ENCODE data around the gene RRAD.

The RRAD gene

DNA sequence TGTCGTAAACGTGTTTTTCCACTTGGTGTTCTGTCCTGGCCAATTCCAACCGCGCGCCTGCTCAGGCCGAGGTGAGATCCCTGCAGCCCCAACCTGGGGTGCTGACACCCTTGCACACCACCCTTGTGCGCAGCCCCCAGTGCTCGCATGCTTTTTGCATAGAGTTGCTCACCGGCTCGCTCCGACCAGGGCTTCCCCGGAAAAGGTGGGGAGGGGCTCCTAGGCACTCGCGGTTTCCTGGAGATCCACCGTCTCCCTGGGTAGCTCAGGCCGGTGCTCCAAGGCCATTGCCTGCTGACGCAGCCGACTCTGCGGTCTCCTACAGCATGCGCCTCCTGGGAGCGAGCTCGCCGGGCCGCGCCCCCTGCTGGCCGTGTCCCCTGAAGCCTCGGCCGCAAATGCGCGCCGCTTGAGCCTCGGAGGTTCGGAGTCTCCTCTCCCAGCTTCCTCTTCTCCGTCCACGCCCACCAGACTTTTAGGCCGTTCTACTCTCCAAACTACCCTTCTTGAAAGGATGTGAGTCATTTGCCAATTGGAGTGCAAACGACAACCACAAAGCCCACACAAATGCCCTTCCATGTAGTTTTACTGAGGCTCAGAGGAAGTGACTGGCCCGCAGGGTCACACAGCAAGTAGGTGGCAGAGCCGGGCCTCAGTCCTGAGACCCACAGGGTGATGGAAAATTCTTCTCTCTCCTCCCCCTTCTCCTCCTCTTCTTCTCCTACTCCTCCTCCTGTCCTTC, 52.2 kb downstream of the RRAD start (continued):
- TF ChIP-seq, protein P1, sequence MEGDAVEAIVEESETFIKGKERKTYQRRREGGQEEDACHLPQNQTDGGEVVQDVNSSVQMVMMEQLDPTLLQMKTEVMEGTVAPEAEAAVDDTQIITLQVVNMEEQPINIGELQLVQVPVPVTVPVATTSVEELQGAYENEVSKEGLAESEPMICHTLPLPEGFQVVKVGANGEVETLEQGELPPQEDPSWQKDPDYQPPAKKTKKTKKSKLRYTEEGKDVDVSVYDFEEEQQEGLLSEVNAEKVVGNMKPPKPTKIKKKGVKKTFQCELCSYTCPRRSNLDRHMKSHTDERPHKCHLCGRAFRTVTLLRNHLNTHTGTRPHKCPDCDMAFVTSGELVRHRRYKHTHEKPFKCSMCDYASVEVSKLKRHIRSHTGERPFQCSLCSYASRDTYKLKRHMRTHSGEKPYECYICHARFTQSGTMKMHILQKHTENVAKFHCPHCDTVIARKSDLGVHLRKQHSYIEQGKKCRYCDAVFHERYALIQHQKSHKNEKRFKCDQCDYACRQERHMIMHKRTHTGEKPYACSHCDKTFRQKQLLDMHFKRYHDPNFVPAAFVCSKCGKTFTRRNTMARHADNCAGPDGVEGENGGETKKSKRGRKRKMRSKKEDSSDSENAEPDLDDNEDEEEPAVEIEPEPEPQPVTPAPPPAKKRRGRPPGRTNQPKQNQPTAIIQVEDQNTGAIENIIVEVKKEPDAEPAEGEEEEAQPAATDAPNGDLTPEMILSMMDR (tag by site-specific recombination; IDR thresholded peaks at IDR 0.05), result peak; percentile 98
- TF ChIP-seq ZNF843 (tag by site-specific recombination; IDR thresholded peaks at IDR 0.05) (peak; percentile 43; the same call in 1 of the 2 replicates), ZNF391 (tag by site-specific recombination; IDR thresholded peaks at IDR 0.05; ENCODE audit: borderline replicate concordance, low read depth) (no peak), ZNF777 (tag by site-specific recombination; IDR thresholded peaks at IDR 0.05; ENCODE audit: borderline replicate concordance) (no peak), ZNF837 (tag by site-specific recombination; IDR thresholded peaks at IDR 0.05) (no peak), ZNF596 (tag by site-specific recombination; IDR thresholded peaks at IDR 0.05) (no peak), ZNF785 (tag by site-specific recombination; IDR thresholded peaks at IDR 0.05) (no peak), BCL11B (tag by site-specific recombination; IDR thresholded peaks at IDR 0.05; ENCODE audit: low read depth) (no peak), ZNF133 (tag by site-specific recombination; IDR thresholded peaks at IDR 0.05) (no peak), ZNF416 (tag by site-specific recombination; IDR thresholded peaks at IDR 0.05) (no peak), ZNF138 (tag by site-specific recombination; IDR thresholded peaks at IDR 0.05; ENCODE audit: borderline replicate concordance) (no peak), ZNF792 (tag by site-specific recombination; IDR thresholded peaks at IDR 0.05) (no peak), ZNF223 (tag by site-specific recombination; IDR thresholded peaks at IDR 0.05) (no peak), ZNF121 (tag by site-specific recombination; IDR thresholded peaks at IDR 0.05) (no peak), ZFP41 (tag by site-specific recombination; IDR thresholded peaks at IDR 0.05; ENCODE audit: borderline replicate concordance) (no peak), ZNF707 (tag by site-specific recombination; IDR thresholded peaks at IDR 0.05) (no peak), ZIC2 (tag by site-specific recombination; IDR thresholded peaks at IDR 0.05) (peak; percentile 76), ZBTB1 (tag by site-specific recombination; IDR thresholded peaks at IDR 0.05) (no peak), GLIS1 (tag by site-specific recombination; IDR thresholded peaks at IDR 0.05) (peak; percentile 54; the same call in 1 of the 2 replicates), SP2 (tag by site-specific recombination; IDR thresholded peaks at IDR 0.05) (peak; percentile 74), GLI4 (tag by site-specific recombination; IDR thresholded peaks at IDR 0.05) (no peak), ZNF747 (tag by site-specific recombination; IDR thresholded peaks at IDR 0.05) (no peak), ZNF433 (tag by site-specific recombination; IDR thresholded peaks at IDR 0.05; ENCODE audit: low read depth) (no peak), ZNF473 (tag by site-specific recombination; IDR thresholded peaks at IDR 0.05) (no peak), ZNF114 (tag by site-specific recombination; IDR thresholded peaks at IDR 0.05) (no peak), PBX3 (CRISPR knock-in tag; IDR thresholded peaks at IDR 0.05) (no peak), ZBTB21 (tag by site-specific recombination; IDR thresholded peaks at IDR 0.05) (0 out of 2 replicates have a peak, but pooled peaks have one; percentile 20), HOXC10 (CRISPR knock-in tag; IDR thresholded peaks at IDR 0.05) (no peak), HOXD13 (CRISPR knock-in tag; IDR thresholded peaks at IDR 0.05; ENCODE audit: borderline replicate concordance) (no peak), ZSCAN16 (tag by site-specific recombination; IDR thresholded peaks at IDR 0.05) (no peak), GFI1B (tag by site-specific recombination; IDR thresholded peaks at IDR 0.05) (no peak), ZBTB7A (tag by site-specific recombination; IDR thresholded peaks at IDR 0.05; ENCODE audit: low read depth) (no peak)
- TF ChIP-seq, protein P2, sequence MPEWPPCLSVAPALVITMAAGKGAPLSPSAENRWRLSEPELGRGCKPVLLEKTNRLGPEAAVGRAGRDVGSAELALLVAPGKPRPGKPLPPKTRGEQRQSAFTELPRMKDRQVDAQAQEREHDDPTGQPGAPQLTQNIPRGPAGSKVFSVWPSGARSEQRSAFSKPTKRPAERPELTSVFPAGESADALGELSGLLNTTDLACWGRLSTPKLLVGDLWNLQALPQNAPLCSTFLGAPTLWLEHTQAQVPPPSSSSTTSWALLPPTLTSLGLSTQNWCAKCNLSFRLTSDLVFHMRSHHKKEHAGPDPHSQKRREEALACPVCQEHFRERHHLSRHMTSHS (tag by site-specific recombination; IDR thresholded peaks at IDR 0.05), result no peak
- TF ChIP-seq, protein P3, sequence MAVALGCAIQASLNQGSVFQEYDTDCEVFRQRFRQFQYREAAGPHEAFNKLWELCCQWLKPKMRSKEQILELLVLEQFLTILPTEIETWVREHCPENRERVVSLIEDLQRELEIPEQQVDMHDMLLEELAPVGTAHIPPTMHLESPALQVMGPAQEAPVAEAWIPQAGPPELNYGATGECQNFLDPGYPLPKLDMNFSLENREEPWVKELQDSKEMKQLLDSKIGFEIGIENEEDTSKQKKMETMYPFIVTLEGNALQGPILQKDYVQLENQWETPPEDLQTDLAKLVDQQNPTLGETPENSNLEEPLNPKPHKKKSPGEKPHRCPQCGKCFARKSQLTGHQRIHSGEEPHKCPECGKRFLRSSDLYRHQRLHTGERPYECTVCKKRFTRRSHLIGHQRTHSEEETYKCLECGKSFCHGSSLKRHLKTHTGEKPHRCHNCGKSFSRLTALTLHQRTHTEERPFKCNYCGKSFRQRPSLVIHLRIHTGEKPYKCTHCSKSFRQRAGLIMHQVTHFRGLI (tag by site-specific recombination; IDR thresholded peaks at IDR 0.05), result peak; percentile 33; the same call in 1 of the 2 replicates
- TF ChIP-seq, protein P4, sequence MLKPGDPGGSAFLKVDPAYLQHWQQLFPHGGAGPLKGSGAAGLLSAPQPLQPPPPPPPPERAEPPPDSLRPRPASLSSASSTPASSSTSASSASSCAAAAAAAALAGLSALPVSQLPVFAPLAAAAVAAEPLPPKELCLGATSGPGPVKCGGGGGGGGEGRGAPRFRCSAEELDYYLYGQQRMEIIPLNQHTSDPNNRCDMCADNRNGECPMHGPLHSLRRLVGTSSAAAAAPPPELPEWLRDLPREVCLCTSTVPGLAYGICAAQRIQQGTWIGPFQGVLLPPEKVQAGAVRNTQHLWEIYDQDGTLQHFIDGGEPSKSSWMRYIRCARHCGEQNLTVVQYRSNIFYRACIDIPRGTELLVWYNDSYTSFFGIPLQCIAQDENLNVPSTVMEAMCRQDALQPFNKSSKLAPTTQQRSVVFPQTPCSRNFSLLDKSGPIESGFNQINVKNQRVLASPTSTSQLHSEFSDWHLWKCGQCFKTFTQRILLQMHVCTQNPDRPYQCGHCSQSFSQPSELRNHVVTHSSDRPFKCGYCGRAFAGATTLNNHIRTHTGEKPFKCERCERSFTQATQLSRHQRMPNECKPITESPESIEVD (tag by site-specific recombination; IDR thresholded peaks at IDR 0.05), result no peak

Measured in HEK293 (cell line).